Measurements from ENCODE around the gene MCFD2.

GRCh38 chr2:46939626-46940359 lies 24.2 kb upstream of the MCFD2 start:
- TF ChIP-seq CTCF (IDR thresholded peaks at IDR 0.05; ENCODE audit: insufficient read depth, low read depth, low read length) (no peak), EZH2 (IDR thresholded peaks at IDR 0.05; ENCODE audit: insufficient read depth, low read length) (no peak)

Measured in astrocyte (in vitro differentiated cells and primary cell).